Stimulated activated CD4-positive, alpha-beta T cell treated with anti-CD3 and anti-CD28 coated beads, TNF-alpha, amount 100 ng/mL, for 48 hours (primary cell): ENCODE results near the gene CMIP.

ENCODE experiments used
- DNase-seq, 3 donors: peaks; one replicate each; pipeline ENCODE4 v3.0.0-alpha.2; 2020; ENCODE audit warnings: low read depth in 3 of 3

Gene CMIP

GRCh38 chr16:81745704-81746558, 301.3 kb downstream of the CMIP start:
- peak; percentile 43 to 73 (median 62) for DNase-seq

- DNase-seq = no peak
Measured at GRCh38 chr16:81746566-81746965, 302.0 kb downstream of the CMIP start.

- DNase-seq = no peak
Measured at GRCh38 chr16:81748476-81749198, 304.0 kb downstream of the CMIP start.

GRCh38 chr16:81752225-81752875, 307.7 kb downstream of the CMIP start:
- DNase-seq = no peak

- DNase-seq = no peak
Measured at GRCh38 chr16:81752876-81753227, 308.2 kb downstream of the CMIP start.

GRCh38 chr16:81754858-81755257, 310.2 kb downstream of the CMIP start:
- DNase-seq = no peak

GRCh38 chr16:81755915-81756614, 311.5 kb downstream of the CMIP start:
- no peak for DNase-seq

- no peak for DNase-seq
Measured at GRCh38 chr16:81756615-81757356, 312.2 kb downstream of the CMIP start.

- no peak for DNase-seq
Measured at GRCh38 chr16:81758376-81758775, 313.8 kb downstream of the CMIP start.
